Measurements from ENCODE around the gene LTBP1. TPM values are rescaled to one million over a fixed set of nuclear protein-coding genes. Genes with fewer than 3 reads are reported as not detected.

LTBP1 gene
- total RNA-seq, 2 experiments from 2014 or later: 61.1 to 82.6 TPM

DNA sequence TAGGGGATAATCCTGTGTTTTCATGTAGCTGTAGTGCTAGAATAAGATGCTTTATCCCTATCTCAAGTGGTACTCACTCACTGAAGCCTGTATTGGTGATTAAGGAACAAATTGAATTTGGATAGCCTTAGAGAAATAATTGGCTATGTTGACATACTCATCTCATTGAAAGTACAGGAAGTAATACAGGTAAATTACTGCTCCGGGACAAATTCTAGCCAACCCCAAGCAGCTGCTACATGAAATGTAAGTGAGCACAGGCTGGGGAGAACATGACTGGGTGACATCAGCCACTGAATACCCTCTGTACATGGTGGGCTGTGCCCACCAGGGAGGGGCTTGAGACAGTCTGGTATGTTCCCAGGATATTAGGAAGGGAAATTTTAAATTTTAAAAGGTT is 341.3 kb downstream of the LTBP1 start:
- Histone ChIP-seq H3K9me3 (ENCODE audit: low read length) (no peaks in the 10 kb centered on the region), H3K36me3 (ENCODE audit: insufficient read depth, low read length) (peaks cover 69% of the 10 kb centered on the region), H4K20me1 (ENCODE audit: insufficient read depth, low read length) (no peaks in the 10 kb centered on the region), H3K4me3 (ENCODE audit: low read depth, low read length, poor library complexity, severe bottlenecking) (no peak overlapping the region), H3K9me2 (ENCODE audit: insufficient read depth, low read length) (no peaks in the 10 kb centered on the region), H3K4me2 (ENCODE audit: low read length) (no peak overlapping the region), H3K27ac (ENCODE audit: low read depth, low read length, poor library complexity, severe bottlenecking) (no peak overlapping the region), H3K4me1 (ENCODE audit: insufficient read depth, low read length, poor library complexity, severe bottlenecking) (peaks cover under 1% of the 10 kb centered on the region), H2AFZ (ENCODE audit: low read length) (no peak overlapping the region), H3K79me2 (ENCODE audit: insufficient read depth, low read depth, low read length) (no peaks in the 10 kb centered on the region)
- intact Hi-C loops (cut with micrococcal nuclease; ENCODE audit: unreplicated experiment): no loop called here
- POLR2A ChIA-PET: no interaction called here
- TF ChIP-seq EZH2phosphoT487 (IDR thresholded peaks at IDR 0.05; ENCODE audit: borderline replicate concordance, low read depth, low read length): no peak
- TF ChIP-seq, protein P1, sequence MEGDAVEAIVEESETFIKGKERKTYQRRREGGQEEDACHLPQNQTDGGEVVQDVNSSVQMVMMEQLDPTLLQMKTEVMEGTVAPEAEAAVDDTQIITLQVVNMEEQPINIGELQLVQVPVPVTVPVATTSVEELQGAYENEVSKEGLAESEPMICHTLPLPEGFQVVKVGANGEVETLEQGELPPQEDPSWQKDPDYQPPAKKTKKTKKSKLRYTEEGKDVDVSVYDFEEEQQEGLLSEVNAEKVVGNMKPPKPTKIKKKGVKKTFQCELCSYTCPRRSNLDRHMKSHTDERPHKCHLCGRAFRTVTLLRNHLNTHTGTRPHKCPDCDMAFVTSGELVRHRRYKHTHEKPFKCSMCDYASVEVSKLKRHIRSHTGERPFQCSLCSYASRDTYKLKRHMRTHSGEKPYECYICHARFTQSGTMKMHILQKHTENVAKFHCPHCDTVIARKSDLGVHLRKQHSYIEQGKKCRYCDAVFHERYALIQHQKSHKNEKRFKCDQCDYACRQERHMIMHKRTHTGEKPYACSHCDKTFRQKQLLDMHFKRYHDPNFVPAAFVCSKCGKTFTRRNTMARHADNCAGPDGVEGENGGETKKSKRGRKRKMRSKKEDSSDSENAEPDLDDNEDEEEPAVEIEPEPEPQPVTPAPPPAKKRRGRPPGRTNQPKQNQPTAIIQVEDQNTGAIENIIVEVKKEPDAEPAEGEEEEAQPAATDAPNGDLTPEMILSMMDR (conservative IDR thresholded peaks at IDR 0.05; ENCODE audit: low read length): no peak
- CTCF ChIA-PET (ENCODE audit: unreplicated experiment): no interaction called here
- no peak for DNase-seq (ENCODE audit: low spot score)
- BruUV-seq (replicated peaks): no TSS peak

DNA sequence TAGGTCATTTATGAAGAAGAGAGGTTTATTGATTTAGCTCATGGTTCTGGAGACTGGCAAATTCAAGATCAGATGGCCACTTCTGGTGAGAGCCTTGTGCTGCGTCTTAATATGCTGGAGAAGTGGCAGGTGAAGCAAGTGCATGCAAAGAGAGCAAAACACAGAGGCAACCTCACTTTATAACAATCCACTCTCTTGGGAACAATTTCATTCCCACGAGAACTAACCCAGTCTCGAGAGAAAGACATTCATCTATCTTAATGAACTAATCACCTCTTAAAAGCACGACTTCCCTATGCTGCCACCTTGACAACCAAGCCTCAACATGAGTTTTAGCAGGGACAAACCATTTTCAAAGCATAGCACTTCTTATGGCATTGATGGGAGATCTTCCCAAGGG is 343.2 kb downstream of the LTBP1 start:
- Histone ChIP-seq H2AFZ (ENCODE audit: low read length) (no peak overlapping the region), H3K4me2 (ENCODE audit: low read length) (no peak overlapping the region), H3K79me2 (ENCODE audit: insufficient read depth, low read depth, low read length) (no peaks in the 10 kb centered on the region), H3K4me3 (ENCODE audit: low read depth, low read length, poor library complexity, severe bottlenecking) (no peak overlapping the region), H3K9me2 (ENCODE audit: insufficient read depth, low read length) (no peaks in the 10 kb centered on the region), H4K20me1 (ENCODE audit: insufficient read depth, low read length) (no peaks in the 10 kb centered on the region), H3K36me3 (ENCODE audit: insufficient read depth, low read length) (peaks cover 64% of the 10 kb centered on the region), H3K27ac (ENCODE audit: low read depth, low read length, poor library complexity, severe bottlenecking) (no peak overlapping the region), H3K4me1 (ENCODE audit: insufficient read depth, low read length, poor library complexity, severe bottlenecking) (peaks cover 6% of the 10 kb centered on the region), H3K9me3 (ENCODE audit: low read length) (no peaks in the 10 kb centered on the region)
- POLR2A ChIA-PET: no interaction called here
- CTCF ChIA-PET (ENCODE audit: unreplicated experiment): no interaction called here
- no peak for DNase-seq (ENCODE audit: low spot score)
- BruUV-seq (replicated peaks): no TSS peak
- TF ChIP-seq, protein P1 (conservative IDR thresholded peaks at IDR 0.05; ENCODE audit: low read length): no peak
- TF ChIP-seq EZH2phosphoT487 (IDR thresholded peaks at IDR 0.05; ENCODE audit: borderline replicate concordance, low read depth, low read length): no peak
- intact Hi-C loops (cut with micrococcal nuclease; ENCODE audit: unreplicated experiment): no loop called here

DNA sequence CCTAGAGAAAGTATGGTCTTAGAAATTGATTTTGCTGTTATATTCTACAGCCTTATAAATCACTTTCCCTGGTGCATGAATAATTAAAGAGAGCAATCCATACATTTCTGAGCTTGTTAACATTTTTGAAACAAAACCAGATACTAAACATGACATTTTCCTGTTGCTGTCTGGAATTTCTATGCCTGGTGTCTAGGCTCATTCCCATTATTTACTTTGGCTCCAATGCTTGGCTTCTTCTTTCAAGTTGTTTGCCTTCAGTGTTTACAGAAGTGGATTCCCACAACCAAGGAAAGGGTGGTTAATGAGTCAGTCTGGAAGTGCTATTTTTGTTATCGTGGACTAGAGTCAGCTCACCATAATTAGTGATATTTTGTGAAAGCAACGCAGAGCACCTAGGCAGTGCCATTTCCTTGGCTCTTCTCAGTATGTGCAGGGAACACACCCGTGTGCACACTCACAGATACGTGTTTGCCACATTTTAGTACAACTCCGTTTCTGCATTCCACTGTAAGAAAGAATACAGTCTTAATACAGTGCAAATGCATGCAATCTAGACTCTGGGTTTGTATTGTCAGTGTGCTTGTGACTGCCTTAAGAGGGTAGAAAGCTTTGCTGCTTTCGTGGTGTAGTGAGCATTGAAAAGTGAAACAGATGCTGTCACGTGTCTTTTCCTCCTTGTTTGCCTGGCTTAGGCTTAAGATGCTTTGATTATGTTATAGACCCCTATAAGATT is 344.7 kb downstream of the LTBP1 start:
- intact Hi-C loops (cut with micrococcal nuclease; ENCODE audit: unreplicated experiment): no loop called here
- DNase-seq (ENCODE audit: low spot score): no peak
- H3K27ac ChIP-seq (ENCODE audit: low read depth, low read length, poor library complexity, severe bottlenecking): no peak overlapping the region
- H3K9me3 ChIP-seq (ENCODE audit: low read length): no peaks in the 10 kb centered on the region
- H2AFZ ChIP-seq (ENCODE audit: low read length): no peak overlapping the region
- H3K36me3 ChIP-seq (ENCODE audit: insufficient read depth, low read length): peaks cover 60% of the 10 kb centered on the region
- no peaks in the 10 kb centered on the region for H3K9me2 ChIP-seq (ENCODE audit: insufficient read depth, low read length)
- peaks cover 6% of the 10 kb centered on the region for H3K4me1 ChIP-seq (ENCODE audit: insufficient read depth, low read length, poor library complexity, severe bottlenecking)
- ChIA-PET POLR2A (interaction anchor here (0.8 kb wide), 1 partner anchor 75 kb away, joined by 3 read pairs; no protein-coding TSS in a partner anchor), CTCF (ENCODE audit: unreplicated experiment) (no interaction called here)
- H3K4me3 ChIP-seq (ENCODE audit: low read depth, low read length, poor library complexity, severe bottlenecking): no peak overlapping the region
- no TSS peak for BruUV-seq (replicated peaks)
- no peaks in the 10 kb centered on the region for H4K20me1 ChIP-seq (ENCODE audit: insufficient read depth, low read length)
- H3K79me2 ChIP-seq (ENCODE audit: insufficient read depth, low read depth, low read length): no peaks in the 10 kb centered on the region
- TF ChIP-seq EZH2phosphoT487 (IDR thresholded peaks at IDR 0.05; ENCODE audit: borderline replicate concordance, low read depth, low read length): no peak
- TF ChIP-seq, protein P1 (conservative IDR thresholded peaks at IDR 0.05; ENCODE audit: low read length): no peak
- H3K4me2 ChIP-seq (ENCODE audit: low read length): no peak overlapping the region
